Measurements from ENCODE around the gene NCDN. TPM values are rescaled to one million over a fixed set of nuclear protein-coding genes. Genes with fewer than 3 reads are reported as not detected.

Gene NCDN
- total and polyA plus RNA-seq, 8 donors: 18.2 to 42.1 (median 22.1) TPM

GRCh38 chr1:35556484-35557117 lies 998 bp upstream of the NCDN start:
- intact Hi-C loops (cut with DNase I): no loop called here
- DNase-seq: no peak
- H3K27ac ChIP-seq: peak overlapping the region; percentile 94 to 99
- ATAC-seq: no peak
- peaks cover 18 to 71% of the 10 kb centered on the region in 2 donors for H3K4me1 ChIP-seq
- peaks cover 0 to 36% of the 10 kb centered on the region in 2 donors for H3K36me3 ChIP-seq
- H3K4me3 ChIP-seq: peak overlapping the region; percentile 73 to 89
- TF ChIP-seq, protein P1, sequence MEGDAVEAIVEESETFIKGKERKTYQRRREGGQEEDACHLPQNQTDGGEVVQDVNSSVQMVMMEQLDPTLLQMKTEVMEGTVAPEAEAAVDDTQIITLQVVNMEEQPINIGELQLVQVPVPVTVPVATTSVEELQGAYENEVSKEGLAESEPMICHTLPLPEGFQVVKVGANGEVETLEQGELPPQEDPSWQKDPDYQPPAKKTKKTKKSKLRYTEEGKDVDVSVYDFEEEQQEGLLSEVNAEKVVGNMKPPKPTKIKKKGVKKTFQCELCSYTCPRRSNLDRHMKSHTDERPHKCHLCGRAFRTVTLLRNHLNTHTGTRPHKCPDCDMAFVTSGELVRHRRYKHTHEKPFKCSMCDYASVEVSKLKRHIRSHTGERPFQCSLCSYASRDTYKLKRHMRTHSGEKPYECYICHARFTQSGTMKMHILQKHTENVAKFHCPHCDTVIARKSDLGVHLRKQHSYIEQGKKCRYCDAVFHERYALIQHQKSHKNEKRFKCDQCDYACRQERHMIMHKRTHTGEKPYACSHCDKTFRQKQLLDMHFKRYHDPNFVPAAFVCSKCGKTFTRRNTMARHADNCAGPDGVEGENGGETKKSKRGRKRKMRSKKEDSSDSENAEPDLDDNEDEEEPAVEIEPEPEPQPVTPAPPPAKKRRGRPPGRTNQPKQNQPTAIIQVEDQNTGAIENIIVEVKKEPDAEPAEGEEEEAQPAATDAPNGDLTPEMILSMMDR (IDR thresholded peaks at IDR 0.05): no peak
- no peaks in the 10 kb centered on the region for H3K9me3 ChIP-seq
- H3K27me3 ChIP-seq: no peaks in the 10 kb centered on the region

- Histone ChIP-seq H3K4me3 (peak within 1 kb of the TSS; percentile 73 to 89), H3K27me3 (no peaks in the 10 kb centered on the region), H3K4me1 (peaks cover 18 to 71% of the 10 kb centered on the region in 2 donors), H3K36me3 (peaks cover 0 to 36% of the 10 kb centered on the region in 2 donors), H3K9me3 (no peaks in the 10 kb centered on the region), H3K27ac (peak within 1 kb of the TSS; percentile 94 to 99)
- TF ChIP-seq, protein P1 (IDR thresholded peaks at IDR 0.05): no peak
- intact Hi-C loops (cut with DNase I): no loop called here
- peak; percentile 87 for ATAC-seq
- peak in 2 of 4 donors; percentile 91 to 96 for DNase-seq
These were observed 435 bp upstream of the NCDN start, which contains the start of gene KIAA0319L for GRCh38 chr1:35557118-35557610. KIAA0319L (minus strand) TSS chr1:35557403; CDS start chr1:35554491, 2,912 bp downstream.

- Histone ChIP-seq H3K4me3 (peak overlapping the region; percentile 73 to 89), H3K9me3 (no peaks in the 10 kb centered on the region), H3K4me1 (peaks cover 14 to 62% of the 10 kb centered on the region in 2 donors), H3K36me3 (peaks cover 0 to 29% of the 10 kb centered on the region in 2 donors), H3K27ac (peak overlapping the region; percentile 94 to 99), H3K27me3 (no peaks in the 10 kb centered on the region)
- ATAC-seq (no peak), DNase-seq (no peak)
- intact Hi-C loops (cut with DNase I): no loop called here
- TF ChIP-seq, protein P1 (IDR thresholded peaks at IDR 0.05): no peak
These were observed 1.0 kb downstream of the NCDN start for GRCh38 chr1:35558374-35559316.

DNA sequence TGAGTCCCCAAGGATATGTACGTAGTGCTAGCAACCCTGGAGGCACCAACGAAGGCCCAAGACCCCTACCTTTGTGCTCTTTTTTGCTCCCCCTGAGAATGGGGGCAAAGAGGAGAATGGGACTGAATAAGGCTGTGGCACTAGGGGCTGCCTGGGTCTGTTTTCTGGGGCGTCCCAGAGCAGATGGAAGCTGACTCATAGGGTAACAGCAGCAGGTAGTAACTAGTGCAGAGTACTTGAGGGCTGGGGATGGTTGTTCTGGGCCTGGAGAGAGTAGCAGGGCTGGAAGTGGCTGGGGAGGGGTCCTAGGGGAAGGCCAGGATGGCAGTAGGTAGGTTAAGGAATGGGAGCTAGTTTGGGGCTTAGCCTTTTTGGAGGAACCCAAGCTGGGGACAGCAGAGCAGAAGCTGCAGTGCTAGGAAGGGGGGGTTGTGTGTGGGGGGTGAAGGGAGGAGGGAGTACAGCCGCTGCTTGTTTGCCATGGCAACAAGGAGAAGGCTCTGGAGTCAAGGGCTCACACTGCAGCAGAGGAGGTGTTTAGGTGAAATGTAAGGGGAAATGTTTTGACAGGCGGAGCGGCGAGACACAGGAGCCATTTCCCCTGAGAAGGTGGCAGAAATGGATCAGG lies 1.8 kb downstream of the NCDN start:
- H3K27ac ChIP-seq: no peak overlapping the region
- intact Hi-C loops (cut with DNase I): no loop called here
- H3K9me3 ChIP-seq: no peaks in the 10 kb centered on the region
- H3K27me3 ChIP-seq: no peaks in the 10 kb centered on the region
- H3K4me3 ChIP-seq: no peak overlapping the region
- TF ChIP-seq, protein P1 (IDR thresholded peaks at IDR 0.05): no peak
- ATAC-seq (no peak), DNase-seq (no peak)
- peaks cover 0 to 30% of the 10 kb centered on the region in 2 donors for H3K36me3 ChIP-seq
- peaks cover 6 to 54% of the 10 kb centered on the region in 2 donors for H3K4me1 ChIP-seq
